Measurements from ENCODE around the gene GFM2.
A peak's percentile ranks its signal among the peaks of the same experiment; 100 is the strongest.
"Not testable (repeated sequence)": the region's sequence is repeated elsewhere in the genome, so short reads cannot be mapped to it uniquely, and the experiment has no call there.

The GFM2 gene

DNA sequence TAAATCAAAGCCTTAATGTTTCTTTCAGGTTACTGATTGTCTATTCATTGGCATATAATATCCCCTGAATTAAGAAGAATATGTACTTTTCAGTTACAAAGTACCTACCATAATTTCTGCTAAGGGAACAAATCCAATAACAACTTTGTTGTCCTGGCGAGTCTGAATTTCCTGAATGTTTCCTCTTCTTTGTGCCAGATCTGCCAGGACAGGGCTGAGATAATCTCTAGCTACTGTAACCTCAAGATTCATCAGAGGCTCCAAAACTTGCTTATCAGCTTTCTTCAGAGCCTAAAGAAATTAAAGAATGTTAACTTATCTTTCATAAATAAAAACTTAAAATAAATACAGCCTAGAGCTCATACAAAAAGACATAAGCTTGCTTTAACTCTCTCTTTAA, 44.6 kb downstream of the GFM2 start:
- no peak for DNase-seq (ENCODE audit: low read depth)

DNA sequence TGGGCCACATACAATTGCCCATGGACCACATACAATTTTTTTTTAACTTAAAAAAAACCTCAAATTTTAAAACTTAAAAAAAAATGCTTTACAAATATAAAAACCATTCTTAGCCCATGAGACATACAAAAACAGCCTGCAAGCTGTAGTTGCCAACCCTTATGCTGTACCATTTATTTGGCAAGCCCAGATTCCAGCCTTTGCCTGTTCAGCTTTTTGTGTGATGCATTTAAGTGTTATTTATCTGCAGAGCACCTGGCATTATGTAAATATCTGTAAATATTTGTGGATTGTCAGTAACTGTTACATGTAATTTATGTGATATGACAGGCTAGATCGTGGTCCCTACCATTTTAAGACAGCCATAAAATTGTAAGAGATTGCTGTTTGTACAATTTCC, 49.3 kb downstream of the GFM2 start:
- DNase-seq (ENCODE audit: low read depth), result no peak

GRCh38 chr5:74693191-74693590, 73.7 kb downstream of the GFM2 start:
- DNase-seq (ENCODE audit: low read depth), result no peak

DNA sequence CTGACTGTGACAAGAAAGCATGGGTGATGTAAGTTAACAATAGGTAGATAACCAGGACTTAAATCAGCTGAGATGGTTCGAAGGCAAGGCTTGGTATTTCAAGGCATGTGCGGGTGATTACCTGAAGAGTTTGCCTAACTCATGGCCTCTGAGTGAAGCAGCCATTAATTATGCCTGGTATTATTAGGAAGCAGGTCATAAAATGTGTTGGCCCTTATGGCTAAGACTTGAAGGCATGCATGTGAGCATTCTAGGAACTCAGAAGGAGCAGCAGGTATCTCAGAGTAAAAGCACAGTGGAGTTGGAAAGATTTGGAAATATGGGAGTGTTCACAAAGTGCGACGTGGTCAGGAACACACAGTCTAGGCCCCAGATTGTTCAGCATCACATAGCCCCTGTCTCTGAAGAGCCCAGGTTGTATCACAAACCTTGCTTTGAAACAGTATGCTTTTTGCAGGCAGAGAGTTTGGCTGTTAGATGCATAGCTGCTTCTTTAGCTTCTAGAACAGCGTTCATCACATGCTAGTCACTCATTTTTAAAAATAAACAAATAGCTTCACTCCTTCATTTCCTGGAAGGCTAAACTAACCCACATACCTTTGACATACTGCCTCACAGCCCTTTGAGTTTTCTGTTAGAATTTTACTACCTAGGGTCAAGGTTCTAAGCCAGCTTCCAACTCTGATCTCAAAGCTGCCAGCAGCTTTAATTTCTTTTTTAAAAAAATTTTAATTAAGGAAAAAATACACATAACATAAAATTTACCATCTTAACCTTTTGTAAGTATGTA, 79.8 kb downstream of the GFM2 start:
- DNase-seq (ENCODE audit: low read depth), result no peak

- DNase-seq (ENCODE audit: low read depth), result no peak
Observed at GRCh38 chr5:74685979-74686631, 80.8 kb downstream of the GFM2 start.

- DNase-seq (ENCODE audit: low read depth), result peak; percentile 70
Observed at GRCh38 chr5:74684900-74685851, 81.7 kb downstream of the GFM2 start, which contains the start of gene HEXB. TSS of gene HEXB (plus strand) at chr5:74685233. CDS start at chr5:74685261, 28 bp downstream.

GRCh38 chr5:74679966-74680365, 87.0 kb downstream of the GFM2 start:
- no peak for DNase-seq (ENCODE audit: low read depth)

- not testable (repeated sequence) for DNase-seq (ENCODE audit: low read depth)
Observed at GRCh38 chr5:74679300-74679699, 87.6 kb downstream of the GFM2 start.

DNA sequence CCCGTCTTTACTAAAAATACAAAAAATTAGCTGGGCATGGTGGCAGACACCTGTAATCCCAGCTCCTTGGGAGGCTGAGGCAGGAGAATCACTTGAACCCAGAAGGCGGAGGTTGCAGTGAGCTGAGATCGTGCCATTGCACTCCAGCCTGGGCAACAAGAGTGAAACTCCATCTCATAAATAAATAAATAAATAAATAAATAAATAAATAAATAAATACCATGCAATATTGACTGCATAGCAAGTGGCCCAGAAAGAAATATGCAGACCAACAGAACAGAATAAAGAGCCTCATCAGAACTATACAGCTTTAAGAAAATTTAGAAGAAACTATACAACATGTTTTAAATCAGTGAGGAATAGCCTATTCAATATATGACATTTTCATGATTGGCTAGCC, 88.8 kb downstream of the GFM2 start:
- not testable (repeated sequence) for DNase-seq (ENCODE audit: low read depth)

GRCh38 chr5:74676466-74676865, 90.5 kb downstream of the GFM2 start:
- not testable (repeated sequence) for DNase-seq (ENCODE audit: low read depth)

- no peak for DNase-seq (ENCODE audit: low read depth)
Observed at GRCh38 chr5:74673011-74673790, 93.7 kb downstream of the GFM2 start.

GRCh38 chr5:74672215-74672877, 94.6 kb downstream of the GFM2 start:
- no peak for DNase-seq (ENCODE audit: low read depth)
